GM19023 (cell line): ENCODE data around the gene IP6K1.
"Not testable (repeated sequence)": the region's sequence is repeated elsewhere in the genome, so short reads cannot be mapped to it uniquely, and the experiment has no call there.

Source experiments
- ATAC-seq: cut with Tn5 transposase; IDR thresholded peaks from one replicate; pipeline ENCODE4 v1.9.1; 2021; ENCODE audit warnings: mild to moderate bottlenecking, moderate library complexity; ENCODE audit not compliant: unreplicated experiment

IP6K1 gene

DNA sequence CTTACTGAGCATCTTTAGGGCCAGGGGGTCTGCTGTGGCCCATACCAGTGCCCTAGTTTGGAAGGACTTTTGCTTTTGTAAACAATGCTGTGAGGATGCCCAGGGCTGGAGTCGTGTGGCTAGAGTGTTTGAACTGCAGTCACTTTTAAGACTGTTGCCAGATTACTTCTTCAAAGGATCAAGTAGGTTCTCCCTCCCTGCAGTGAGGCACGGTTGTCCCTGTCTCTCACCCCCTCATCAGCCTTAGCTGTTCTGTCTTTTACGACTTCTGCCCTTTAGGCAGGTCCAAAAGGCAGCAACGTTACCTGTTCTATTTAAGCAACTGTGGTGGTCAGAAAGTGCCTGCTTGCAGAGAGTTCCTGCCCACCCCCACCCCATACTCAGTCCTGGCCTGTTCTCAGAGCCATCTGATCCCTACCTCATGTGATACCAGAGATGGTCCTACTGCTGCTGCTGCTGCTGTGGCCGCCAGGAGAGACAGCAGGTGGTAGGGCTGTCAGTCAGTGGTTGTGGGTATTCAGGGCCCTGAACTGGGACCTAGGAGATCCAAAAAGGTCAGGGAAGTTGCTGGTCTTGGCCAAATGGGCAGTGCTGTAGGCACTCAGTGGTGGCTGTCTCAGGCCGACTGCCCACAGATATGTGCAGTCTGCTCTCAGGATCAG lies 91.8 kb downstream of the IP6K1 start:
- ATAC-seq, result not testable (repeated sequence)

DNA sequence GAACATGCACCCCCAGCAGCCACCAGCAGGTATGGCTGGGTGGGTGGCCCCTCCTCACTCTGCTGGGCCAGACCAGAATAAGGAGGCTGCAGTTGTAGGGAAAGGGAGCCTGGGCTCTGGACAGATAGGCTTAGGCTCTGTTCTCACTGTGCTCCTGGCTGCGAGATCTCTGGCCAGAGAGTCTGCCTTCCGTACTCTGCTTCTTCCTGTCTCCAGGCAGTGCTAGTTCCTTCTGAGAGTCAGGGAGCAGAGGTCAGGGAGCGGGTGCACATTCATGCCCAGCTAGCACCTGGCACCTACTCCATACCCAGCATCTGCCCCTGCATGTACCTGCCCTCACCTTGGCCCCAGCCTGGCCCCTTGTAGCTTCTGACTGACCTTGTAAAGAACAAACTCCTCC lies 94.9 kb downstream of the IP6K1 start:
- ATAC-seq, result not testable (repeated sequence)

DNA sequence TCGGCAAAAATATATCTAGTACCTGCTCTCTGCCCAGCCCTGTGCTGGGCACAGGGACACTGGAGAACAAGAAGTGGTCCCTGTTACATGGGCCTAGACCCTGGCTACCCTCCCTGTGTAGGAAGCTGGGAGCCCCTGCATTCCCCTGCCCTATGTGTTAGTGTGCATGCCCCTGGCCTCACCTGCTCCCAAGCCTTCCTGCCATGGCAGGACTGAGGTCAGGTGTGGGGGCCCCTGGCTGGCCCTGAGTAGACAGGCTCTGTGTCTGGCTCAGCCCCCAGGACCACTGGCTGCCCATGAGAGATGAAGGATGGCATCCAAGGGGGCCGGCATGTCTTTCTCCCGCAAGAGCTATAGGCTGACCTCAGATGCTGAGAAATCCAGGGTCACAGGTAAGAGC lies 95.5 kb downstream of the IP6K1 start:
- ATAC-seq, result not testable (repeated sequence)

DNA sequence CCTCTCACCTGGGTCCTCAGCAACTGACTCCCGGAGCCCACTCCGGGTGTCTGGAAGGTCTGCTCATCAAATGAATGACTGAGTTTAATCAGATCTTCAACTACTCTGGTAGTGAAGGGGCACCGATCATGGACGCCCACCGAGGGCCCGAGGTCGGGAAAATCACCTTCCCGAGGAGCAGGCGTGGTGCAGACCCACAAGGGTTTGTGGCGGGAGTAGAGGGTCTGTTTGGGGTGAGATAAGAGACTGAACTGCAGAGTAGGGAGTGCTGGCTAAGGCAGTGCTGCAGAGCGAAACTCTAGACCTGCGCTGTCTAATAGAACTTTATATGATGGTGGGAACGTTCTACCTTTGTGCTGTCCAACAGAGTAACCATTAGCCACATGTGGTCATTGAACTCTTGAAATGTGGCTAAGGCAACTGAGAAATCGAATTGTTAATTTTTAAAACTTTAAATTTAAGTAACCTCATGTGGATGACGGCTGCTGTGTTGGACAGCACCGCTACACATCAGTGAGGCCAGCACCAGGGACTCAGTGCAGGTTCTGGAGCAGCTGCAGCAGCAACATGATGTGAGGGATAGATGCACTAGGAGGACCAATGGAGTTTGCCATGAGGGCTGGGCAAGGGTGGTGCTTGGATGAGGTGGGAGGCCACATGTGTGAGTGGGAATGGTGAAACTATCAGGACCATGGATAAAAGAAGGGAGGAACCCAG lies 96.3 kb downstream of the IP6K1 start:
- not testable (repeated sequence) for ATAC-seq

DNA sequence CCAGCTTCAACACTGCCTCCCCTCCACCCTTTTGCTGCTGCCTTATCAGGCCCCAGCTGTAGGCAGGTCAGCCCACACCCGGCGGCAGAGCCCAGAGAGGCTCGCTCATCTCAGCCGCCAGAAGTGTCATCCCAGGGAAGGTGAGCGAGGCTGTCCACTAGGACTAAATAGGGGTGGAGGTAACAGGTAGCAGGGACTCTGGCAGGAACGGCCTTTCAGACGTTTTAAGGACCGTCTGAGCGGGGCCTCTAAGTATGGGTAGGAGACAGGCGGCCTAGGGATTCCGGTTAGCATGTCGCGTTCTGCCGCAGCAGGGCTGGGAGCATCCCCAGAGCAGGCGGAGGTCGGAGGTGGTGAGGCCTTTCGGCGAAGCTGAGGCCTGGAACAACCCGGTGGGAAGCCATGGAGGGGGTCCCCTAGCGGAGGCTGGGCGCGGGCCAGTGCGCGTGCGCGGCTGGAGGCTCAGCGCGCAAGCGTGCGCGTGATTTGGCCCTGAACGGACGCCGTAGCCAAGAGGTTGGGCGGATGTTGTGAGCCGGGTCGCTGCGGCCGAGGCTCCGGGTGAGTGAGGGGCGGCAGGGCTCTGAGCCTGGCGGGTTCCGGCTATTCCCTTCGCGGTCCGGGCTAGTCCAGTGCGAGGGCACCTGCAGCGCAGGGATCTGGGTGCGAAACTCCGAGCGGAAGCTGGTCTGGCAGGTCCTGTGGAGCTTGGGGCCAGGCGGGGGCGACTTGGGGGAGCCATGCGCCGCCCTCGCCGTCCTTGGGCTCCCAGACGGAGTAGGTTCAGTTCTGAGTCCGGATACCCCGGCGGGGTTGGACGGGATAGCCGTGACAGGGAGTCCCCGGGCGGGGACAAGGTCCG lies 97.1 kb downstream of the IP6K1 start, which contains the start of the genes MST1 and RNF123:
Gene MST1, minus strand, starts transcription at position 429 of the 862 bp plus-strand sequence. CDS start 783 bp downstream, outside the sequence.
Gene RNF123, plus strand, starts transcription at position 512 of the 862 bp plus-strand sequence. CDS start 1,609 bp downstream, outside the sequence.
- peak; percentile 60 for ATAC-seq

DNA sequence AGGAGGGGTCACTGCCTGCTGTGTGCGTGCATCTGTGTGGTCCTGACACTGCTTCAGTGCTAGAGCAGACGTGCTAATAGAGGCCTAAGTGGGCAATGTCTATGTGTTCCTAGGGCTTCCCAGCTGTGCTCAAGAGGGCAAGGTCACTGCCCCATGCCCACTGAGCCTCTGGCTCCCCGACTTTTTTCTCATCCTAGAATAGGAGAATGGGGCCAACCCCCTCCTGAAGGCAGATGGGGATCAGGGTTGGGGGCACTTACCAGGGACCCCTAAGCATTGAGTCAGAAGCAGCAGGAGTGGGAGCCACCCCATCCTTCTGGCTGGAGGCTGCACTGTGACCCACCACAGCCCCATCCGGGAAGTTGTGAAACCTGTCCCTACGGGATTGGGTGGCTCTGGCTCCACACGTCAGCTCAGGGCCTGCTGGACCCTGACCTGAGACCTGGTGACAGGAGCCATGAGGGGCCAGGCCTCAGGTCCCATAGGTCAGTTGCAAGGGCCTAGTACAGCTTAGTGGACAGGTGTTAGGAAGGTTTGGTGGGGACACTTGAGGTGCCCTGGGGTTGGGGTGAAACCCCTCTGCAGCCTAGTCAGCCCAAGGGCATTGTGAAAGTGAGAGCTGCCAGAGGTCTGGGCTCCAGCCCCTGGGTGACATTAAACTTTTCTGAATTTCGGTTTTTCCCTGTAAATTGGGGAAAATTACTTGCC lies 97.8 kb downstream of the IP6K1 start:
- ATAC-seq, result not testable (repeated sequence)

DNA sequence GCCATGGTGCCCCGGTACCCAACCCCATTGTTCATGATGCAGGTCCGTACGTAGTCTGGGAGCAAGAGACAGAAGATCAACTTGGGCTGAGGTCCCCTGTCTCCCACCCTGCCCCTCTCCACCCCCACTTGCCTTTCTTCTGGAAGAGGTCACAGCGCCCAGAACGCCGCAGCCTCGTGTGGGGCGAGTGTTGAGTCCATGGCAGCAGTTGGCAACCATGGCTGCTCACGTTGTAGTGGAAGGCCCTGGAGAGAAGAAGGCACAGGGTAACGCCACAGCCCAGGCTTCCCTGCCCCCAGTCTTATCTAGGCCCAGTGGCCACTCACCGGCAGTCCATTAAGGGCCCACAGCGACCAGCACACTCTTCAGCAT lies 98.9 kb downstream of the IP6K1 start:
- not testable (repeated sequence) for ATAC-seq

DNA sequence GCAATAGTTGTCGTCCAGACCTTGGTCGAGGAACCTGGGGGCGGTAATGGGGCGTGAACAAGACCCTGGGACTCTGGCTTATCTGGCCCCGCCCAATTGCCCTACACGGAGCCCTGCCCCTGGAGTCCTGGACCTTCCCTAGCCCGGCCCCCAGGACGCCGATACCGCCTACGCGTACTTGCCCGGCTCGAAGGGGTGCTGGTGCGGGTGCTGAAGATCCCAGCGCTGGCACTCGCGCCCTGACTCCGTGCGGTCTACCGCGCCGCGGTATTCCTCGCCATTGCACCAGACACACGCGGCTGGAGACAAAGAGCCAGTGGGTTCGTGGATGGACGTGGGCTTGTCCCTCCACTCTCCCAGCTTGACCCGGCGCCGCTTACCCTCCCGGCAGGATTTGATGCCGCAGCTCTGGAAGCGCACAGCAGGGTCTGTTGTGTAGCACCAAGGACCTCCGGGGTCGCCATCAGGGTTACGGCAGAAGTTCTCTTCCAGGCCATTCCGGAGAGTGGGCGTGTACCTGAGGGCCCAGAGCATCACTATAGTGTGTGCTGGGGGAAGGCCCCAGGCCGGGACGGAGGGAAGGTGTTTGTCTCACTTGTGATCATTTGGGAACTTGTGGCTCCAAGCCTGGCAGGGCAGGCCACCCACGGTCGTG lies 99.4 kb downstream of the IP6K1 start:
- ATAC-seq, result not testable (repeated sequence)

DNA sequence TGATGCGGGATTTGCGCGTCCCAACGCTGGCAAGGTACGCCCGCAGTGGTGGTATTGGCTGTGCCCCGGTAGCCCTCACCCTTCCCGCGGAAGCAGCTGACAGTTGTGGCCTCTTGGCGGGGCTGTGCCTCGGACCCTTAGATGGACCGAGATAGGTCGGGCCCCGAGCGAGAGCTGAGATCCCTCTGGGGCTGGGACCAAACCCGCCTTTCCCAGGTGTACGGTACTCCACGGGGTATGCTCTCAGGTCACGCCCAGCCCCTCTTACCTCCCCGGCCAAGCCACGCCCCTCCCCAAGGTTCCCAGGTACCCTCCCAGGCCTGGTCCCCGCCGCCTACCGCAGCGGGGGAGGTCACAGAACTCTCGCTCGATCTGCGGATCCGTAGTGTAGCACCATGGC lies 100.0 kb downstream of the IP6K1 start:
- ATAC-seq, result not testable (repeated sequence)

DNA sequence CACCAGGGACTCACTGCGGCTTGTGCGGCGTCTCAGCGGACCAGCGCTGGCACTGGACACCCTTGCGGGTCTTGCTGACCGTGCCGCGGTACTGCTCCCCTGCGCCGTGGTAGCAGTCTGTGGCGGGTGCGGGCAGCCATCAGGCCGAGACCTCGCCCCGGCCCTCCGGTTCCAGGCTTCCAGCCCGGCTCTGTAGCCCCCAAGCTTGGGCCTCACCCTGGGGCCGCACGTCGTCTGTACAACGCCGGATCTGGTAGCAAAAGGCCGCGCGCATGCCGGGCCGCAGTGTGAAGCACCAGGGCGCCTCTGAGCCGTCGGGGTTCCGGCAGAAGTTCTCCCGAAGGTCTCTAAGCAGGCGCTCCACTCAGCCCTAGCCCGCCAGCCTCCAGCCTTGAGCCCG lies 100.5 kb downstream of the IP6K1 start:
- ATAC-seq, result not testable (repeated sequence)

DNA sequence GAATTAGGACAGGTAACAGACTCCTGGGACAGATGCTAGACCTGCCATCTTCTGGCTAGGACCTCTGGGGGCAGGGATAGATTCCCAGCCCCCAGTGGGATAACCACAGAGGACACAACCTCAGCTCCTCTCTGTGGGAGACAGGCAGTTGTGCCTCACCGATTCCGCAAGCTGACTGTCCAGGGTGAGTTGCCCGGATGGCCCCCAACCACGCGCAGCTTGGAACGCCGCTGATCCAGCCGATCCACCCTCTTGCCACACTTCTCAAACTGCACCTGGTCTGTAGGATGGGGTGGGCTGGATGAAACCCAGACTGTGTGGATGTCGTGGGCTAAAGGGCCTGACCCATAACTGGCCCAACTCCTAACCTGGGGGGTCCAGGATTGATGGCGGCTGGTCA lies 101.2 kb downstream of the IP6K1 start:
- not testable (repeated sequence) for ATAC-seq

DNA sequence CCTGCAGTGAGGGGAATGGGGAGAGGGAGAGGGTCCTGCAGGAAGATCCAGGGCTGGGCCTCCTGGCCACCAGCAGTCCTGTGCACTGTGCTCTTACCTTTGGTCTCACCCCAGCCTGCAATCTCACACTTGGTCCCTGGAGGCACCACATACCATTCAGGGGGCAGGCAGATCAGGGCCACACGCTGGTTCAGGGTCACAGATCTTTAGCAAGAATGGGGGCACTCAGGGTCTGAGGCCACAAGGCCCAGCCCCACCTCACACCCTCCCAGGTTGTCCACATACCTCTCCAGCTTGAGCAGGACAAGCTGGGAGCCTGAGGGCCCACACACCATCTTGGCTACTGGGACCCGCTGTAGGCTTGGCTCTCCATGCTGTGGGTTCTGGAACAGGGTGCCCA lies 101.9 kb downstream of the IP6K1 start:
- not testable (repeated sequence) for ATAC-seq

DNA sequence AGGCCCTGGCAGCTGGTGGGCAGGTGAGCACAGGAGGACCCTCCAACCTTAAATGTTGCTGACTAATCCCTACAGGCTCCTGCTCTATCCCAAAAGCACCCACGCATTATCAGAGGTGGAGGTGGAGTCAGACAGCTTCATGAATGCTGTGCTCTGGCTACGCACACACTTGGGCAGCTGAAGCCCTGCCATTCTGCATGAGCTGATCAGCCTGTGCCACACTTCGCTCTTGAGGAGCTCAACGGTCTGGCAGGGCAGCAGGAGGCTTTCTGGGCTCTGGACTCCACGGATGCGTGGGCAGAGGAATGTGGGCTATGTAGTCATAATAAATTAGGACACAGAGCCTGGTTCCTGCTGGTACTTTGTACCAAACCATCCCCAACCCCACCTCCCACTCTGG lies 103.2 kb downstream of the IP6K1 start:
- no peak for ATAC-seq

DNA sequence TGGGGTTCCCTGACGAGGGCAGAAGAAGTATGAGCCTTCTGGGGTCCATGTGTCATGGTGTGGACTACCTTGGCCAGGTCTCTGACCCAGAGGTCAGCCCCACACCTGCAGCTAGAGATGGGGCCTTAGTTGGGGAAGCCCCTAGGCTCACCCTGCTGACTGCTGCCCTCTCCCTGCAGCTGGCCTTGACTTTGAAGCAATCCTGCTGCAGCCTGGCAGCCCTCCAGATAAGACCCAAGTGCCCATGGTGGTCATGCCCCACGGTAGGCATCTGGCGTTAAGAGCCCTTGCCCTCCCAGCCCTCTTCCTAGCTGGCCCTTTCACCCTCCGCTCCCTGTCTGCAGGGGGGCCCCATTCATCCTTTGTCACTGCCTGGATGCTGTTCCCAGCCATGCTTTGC lies 104.8 kb downstream of the IP6K1 start:
- ATAC-seq, result no peak

DNA sequence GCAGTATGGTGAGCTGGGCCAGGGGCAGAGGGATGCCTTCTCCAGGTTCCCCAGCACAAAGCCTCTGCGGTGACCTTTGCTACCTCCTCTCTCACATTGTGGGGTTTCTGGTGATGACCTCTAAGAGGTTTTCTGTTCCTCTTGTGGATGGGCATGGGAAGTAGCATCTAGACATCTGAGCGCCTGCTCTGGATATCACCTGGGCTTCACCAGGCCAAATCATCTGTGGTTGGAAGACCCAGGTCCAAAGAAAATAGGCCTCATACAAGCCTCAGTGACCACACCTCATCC lies 105.2 kb downstream of the IP6K1 start:
- no peak for ATAC-seq

DNA sequence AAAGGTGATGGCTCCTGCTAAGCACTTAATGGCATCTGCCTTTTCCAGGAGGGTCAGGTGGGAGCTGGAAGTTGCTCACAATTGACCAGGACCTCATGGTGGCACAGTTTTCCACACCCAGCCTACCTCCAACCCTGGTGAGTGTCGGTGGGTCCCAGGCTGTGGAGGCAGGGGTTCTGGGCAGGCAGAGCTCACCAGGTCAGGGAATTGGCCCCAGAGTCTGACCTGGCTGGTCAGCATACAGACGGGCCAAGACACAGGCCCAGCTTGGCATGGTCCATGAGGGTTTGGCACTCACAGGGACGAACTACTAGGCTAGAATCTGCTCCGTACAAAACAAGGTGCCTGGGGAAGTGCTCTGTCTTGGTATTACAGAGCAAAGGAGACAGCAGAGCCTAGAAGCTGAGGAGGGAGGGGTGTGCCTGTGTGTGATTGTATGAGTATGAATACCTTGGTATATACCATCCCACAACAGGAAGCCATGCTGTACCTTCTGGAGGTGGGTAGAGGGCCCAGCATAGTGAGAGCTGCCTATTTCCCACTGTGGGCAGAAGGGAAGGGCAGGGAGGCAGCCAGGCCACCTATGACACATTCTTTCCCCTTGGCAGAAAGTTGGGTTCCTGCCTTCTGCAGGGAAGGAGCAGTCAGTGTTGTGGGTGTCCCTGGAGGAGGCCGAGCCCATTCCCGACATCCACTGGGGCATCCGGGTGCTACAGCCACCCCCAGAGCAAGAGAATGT lies 105.7 kb downstream of the IP6K1 start:
- ATAC-seq, result no peak

DNA sequence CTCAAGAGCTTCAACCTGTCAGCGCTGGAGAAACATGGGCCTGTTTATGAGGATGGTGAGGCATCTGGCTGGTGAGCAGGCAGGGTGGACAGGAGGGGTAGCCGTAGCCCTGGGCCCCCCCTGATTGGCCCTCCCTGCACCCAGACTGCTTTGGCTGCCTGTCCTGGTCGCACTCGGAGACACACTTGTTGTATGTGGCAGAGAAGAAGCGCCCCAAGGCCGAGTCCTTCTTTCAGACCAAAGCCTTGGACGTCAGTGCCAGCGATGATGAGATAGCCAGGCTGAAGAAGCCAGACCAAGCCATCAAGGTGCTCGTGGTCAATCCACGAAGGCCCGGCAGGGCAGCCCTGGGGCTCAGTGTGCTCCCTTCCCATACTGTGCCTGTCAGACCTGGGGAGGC lies 110.4 kb downstream of the IP6K1 start:
- no peak for ATAC-seq

DNA sequence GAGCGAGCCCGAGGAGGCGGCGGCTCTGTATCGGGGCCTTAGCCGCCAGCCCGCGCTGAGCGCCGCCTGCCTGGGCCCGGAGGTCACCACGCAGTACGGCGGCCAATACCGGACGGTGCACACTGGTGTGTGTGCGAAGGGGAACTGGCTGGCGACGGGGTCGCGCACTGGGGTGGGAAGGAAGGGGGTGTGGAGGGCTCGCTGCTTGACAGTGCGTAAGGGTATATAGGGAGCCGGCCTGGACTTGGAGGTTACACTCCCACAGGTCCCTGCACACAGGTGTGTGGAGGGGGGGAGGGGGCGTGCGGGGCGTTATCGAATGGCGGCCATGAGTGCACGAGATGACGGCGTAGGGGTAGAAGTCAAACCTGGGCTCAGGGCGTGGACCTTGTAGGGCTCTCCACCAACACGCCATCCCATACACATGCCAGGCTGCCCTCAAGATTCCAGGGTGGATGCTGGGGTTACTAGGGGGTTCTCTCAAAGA lies 111.8 kb downstream of the IP6K1 start:
- peak; percentile 26 for ATAC-seq
